B cell (primary cell): ENCODE results near the gene RINL. TPM values are rescaled to one million over a fixed set of nuclear protein-coding genes. Genes with fewer than 3 reads are reported as not detected.

Source experiments
- ATAC-seq: fragments of 200-7000 bp; cut with Tn5 transposase; one replicate; pipeline ENCODE4 v1.10.0; 2021; ENCODE audit warnings: low read depth, mild to moderate bottlenecking, moderate number of reproducible peaks, moderate library complexity
- CTCF ChIA-PET: fragments of 350-600 bp; sonication (Branson Sonifier 250); formaldehyde crosslinking; loops from one replicate; lab custom pipeline; 2021; ENCODE audit warnings: antibody characterized with exemption, inconsistent platforms; lab: Charles Lee
- POLR2A ChIA-PET: fragments of 350-600 bp; sonication (Branson Sonifier 250); formaldehyde crosslinking; loops from one replicate; lab custom pipeline; 2021; ENCODE audit warnings: antibody characterized with exemption; lab: Charles Lee
- DNase-seq: peaks from one replicate; pipeline ENCODE4 v3.0.0; 2013
- H2AFZ ChIP-seq: 2 replicates; pipeline ENCODE4 v1.6.1; 2012; ENCODE audit warnings: mild to moderate bottlenecking, low read depth, low read length; ENCODE audit not compliant: insufficient read depth, poor library complexity, severe bottlenecking
- H3K27ac ChIP-seq, 2 donors: 1 replicate in 1 of 2; 2 replicates in 1 of 2; pipeline ENCODE4 v1.5.1; 2012 to 2013; ENCODE audit warnings: low read length in 2 of 2, mild to moderate bottlenecking in 2 of 2, moderate library complexity in 1 of 2
- H3K27me3 ChIP-seq, 4 experiments: fragments of 200-600 bp in 1 of 4; sonication (generic) in 1 of 4; replicated peaks in 1 of 4; 1 replicate in 2 of 4; 2 replicates in 2 of 4; pipeline versions ENCODE4 v1.6.1 to v1.7.0; 2013 to 2016; ENCODE audit warnings: low read length in 3 of 4, mild to moderate bottlenecking in 2 of 4, mixed read lengths in 1 of 4, moderate library complexity in 1 of 4; ENCODE audit not compliant: insufficient read depth in 4 of 4, control insufficient read depth in 3 of 4; ENCODE audit errors: control extremely low read depth in 1 of 4
- H3K36me3 ChIP-seq, 2 experiments: replicated peaks in 1 of 2; 1 replicate in 1 of 2; 2 replicates in 1 of 2; pipeline versions ENCODE4 v1.6.1 to v1.7.1; 2013; ENCODE audit warnings: low read length in 1 of 2; ENCODE audit not compliant: insufficient read depth in 2 of 2, control insufficient read depth in 1 of 2; ENCODE audit errors: control extremely low read depth in 1 of 2, extremely low read depth in 1 of 2
- H3K4me1 ChIP-seq, 2 donors: fragments of 200-600 bp in 1 of 2; sonication (generic) in 1 of 2; 1 replicate in 1 of 2; 2 replicates in 1 of 2; pipeline versions ENCODE4 v1.5.1 to v1.6.1; 2013 to 2017; ENCODE audit warnings: low read length in 2 of 2; ENCODE audit not compliant: control insufficient read depth in 2 of 2, insufficient read depth in 2 of 2
- H3K4me2 ChIP-seq: replicated peaks from 2 replicates; pipeline ENCODE3; 2012; ENCODE audit warnings: mild to moderate bottlenecking, low read depth, low read length; ENCODE audit not compliant: poor library complexity, severe bottlenecking
- H3K4me3 ChIP-seq, 5 experiments: fragments of 200-600 bp in 1 of 5; sonication (generic) in 1 of 5; 1 replicate in 3 of 5; 2 replicates in 2 of 5; pipeline versions ENCODE4 v1.5.1 to v1.7.0; 2011 to 2016; ENCODE audit warnings: low read length in 4 of 5, mild to moderate bottlenecking in 4 of 5, low read depth in 2 of 5, control low read depth in 1 of 5, moderate library complexity in 1 of 5; ENCODE audit not compliant: insufficient read depth in 1 of 5; ENCODE audit errors: control extremely low read depth in 1 of 5, extremely low read depth in 1 of 5
- H3K79me2 ChIP-seq: fragments of 200-600 bp; sonication (generic); one replicate; pipeline ENCODE4 v1.6.0; 2016; ENCODE audit warnings: low read length; ENCODE audit not compliant: control insufficient read depth, insufficient read depth
- H3K9ac ChIP-seq: fragments of 200-600 bp; sonication (generic); 2 replicates; pipeline ENCODE4 v1.6.1; 2017; ENCODE audit warnings: mild to moderate bottlenecking, low read length, moderate library complexity
- H3K9me3 ChIP-seq, 3 donors: one replicate each; pipeline versions ENCODE4 v1.6.1 to v1.7.1; 2013; ENCODE audit warnings: low read length in 2 of 3; ENCODE audit not compliant: control insufficient read depth in 2 of 3, insufficient read depth in 1 of 3; ENCODE audit errors: control extremely low read depth in 1 of 3
- H4K20me1 ChIP-seq: 2 replicates; pipeline ENCODE4 v1.6.0; 2012; ENCODE audit warnings: mild to moderate bottlenecking, low read length; ENCODE audit not compliant: insufficient read depth, control insufficient read depth, poor library complexity, severe bottlenecking
- H3K27ac Mint-ChIP-seq: one replicate; pipeline ENCODE4 v1.8.0; 2021; ENCODE audit warnings: mixed read lengths
- H3K27me3 Mint-ChIP-seq: one replicate; pipeline ENCODE4 v1.8.0; 2021; ENCODE audit warnings: mixed read lengths
- H3K4me1 Mint-ChIP-seq: one replicate; pipeline ENCODE4 v1.8.0; 2021; ENCODE audit warnings: mixed read lengths
- H3K4me3 Mint-ChIP-seq: one replicate; pipeline ENCODE4 v1.8.0; 2021; ENCODE audit warnings: mixed read lengths
- H3K9me3 Mint-ChIP-seq: one replicate; pipeline ENCODE4 v1.8.0; 2022; ENCODE audit warnings: mixed read lengths; ENCODE audit not compliant: insufficient read depth
- CTCF ChIP-seq: fragments of 200-600 bp; IDR thresholded peaks from one replicate; pipeline ENCODE4 v1.8.0; 2022; ENCODE audit warnings: antibody characterized with exemption, mild to moderate bottlenecking
- EZH2 ChIP-seq: IDR thresholded peaks from 2 replicates; pipeline ENCODE4 v1.6.1; 2012; ENCODE audit warnings: borderline replicate concordance, low read depth, mild to moderate bottlenecking, moderate library complexity, low read length; ENCODE audit not compliant: insufficient read depth, poor library complexity, severe bottlenecking
- WGBS: methylation state at CpG from one replicate; pipeline ENCODE4 v1.1.5; 2013; ENCODE audit warnings: missing lambda C conversion rate; ENCODE audit not compliant: insufficient coverage; 5-methylcytosine and 5-hydroxymethylcytosine counted together
- intact Hi-C: fragments of 100-400 bp; cut with micrococcal nuclease; formaldehyde crosslinking; loops from one replicate; pipeline ENCODE4 v1.10.0; 2022
- polyA plus RNA-seq: library from polyadenylated mRNA; depleted of rRNA; stranded (reverse); fragments of >200 nt; gene quantifications from 2 replicates; pipeline ENCODE4 v1.2.3, GENCODE V29; 2012
- total RNA-seq, 2 donors: library from RNA; stranded (reverse); fragments of 120-200 nt in 1 of 2; gene quantifications; 1 replicate in 1 of 2; 2 replicates in 1 of 2; pipeline versions ENCODE4 v1.2.3 to v1.2.4, GENCODE V29; 2013 to 2022

The RINL gene
- total and polyA plus RNA-seq, 2 donors (not counting 1 experiment from before 2014, with no cell fraction given) = 67.0 to 113 TPM

- Mint-ChIP-seq H3K27ac (peak overlapping the region; percentile 94), H3K4me3 (peak overlapping the region; percentile 96), H3K27me3 (no peaks in the 10 kb centered on the region), H3K4me1 (peaks cover 25% of the 10 kb centered on the region), H3K9me3 (no peaks in the 10 kb centered on the region)
- POLR2A ChIA-PET = interaction anchor here (0.6 to 1.7 kb wide), 7 partner anchors 18 to 1967 kb away, joined by 3 to 16 read pairs (median 6); no protein-coding TSS in a partner anchor
- no peak for DNase-seq
- Histone ChIP-seq H3K9me3 (no peaks in the 10 kb centered on the region), H3K4me1 (peaks cover 10 to 18% of the 10 kb centered on the region in 2 donors), H3K27me3 (no peaks in the 10 kb centered on the region), H3K27ac (peak overlapping the region; percentile 30 to 83), H3K4me2 (peak overlapping the region; percentile 97), H4K20me1 (peaks cover 15% of the 10 kb centered on the region), H3K36me3 (peaks cover 7 to 24% of the 10 kb centered on the region in 2 experiments), H2AFZ (peak overlapping the region; percentile 97), H3K9ac (peak overlapping the region; percentile 91), H3K4me3 (peak overlapping the region; percentile 62 to 100 (median 69)), H3K79me2 (peaks cover 65% of the 10 kb centered on the region)
- CTCF ChIA-PET = interaction anchor here (1.0 to 3.0 kb wide), 13 partner anchors 11 to 428 kb away, joined by 3 to 23 read pairs (median 7); partner anchors contain the start of genes FAM98C, MRPS12, NFKBIB and RINL
- intact Hi-C loops = loop anchor here (1.0 to 5.0 kb wide), 8 partner anchors 18 to 213 kb away; partner anchors contain the start of genes ACTN4, HNRNPL, NFKBIB and SIRT2
- peak; percentile 12 for ATAC-seq
- WGBS = 2% methylated on average over 15 of the region's 16 CpGs
- TF ChIP-seq EZH2 (no peak), CTCF (no peak)
Observed at GRCh38 chr19:38831142-38831605, 46.9 kb downstream of the RINL start.
